ENCODE data around the gene GPA33.

- no peak for TF ChIP-seq CTCF (IDR thresholded peaks at IDR 0.05)
- no peak for TF ChIP-seq POLR2AphosphoS5 (IDR thresholded peaks at IDR 0.05; ENCODE audit: insufficient read depth in 1 of 2, low read depth in 1 of 2)
- no peak for TF ChIP-seq POLR2A (IDR thresholded peaks at IDR 0.05)
These were observed at the start of gene GPA33 for GRCh38 chr1:167090314-167090942.
